GM18867 (cell line): ENCODE data around the gene TLCD3B.
"Not testable (repeated sequence)": the region's sequence is repeated elsewhere in the genome, so short reads cannot be mapped to it uniquely, and the experiment has no call there.

ENCODE experiments used
- ATAC-seq: cut with Tn5 transposase; IDR thresholded peaks from one replicate; pipeline ENCODE4 v1.9.1; 2021; ENCODE audit warnings: mild to moderate bottlenecking, moderate library complexity; ENCODE audit not compliant: unreplicated experiment

TLCD3B gene

GRCh38 chr16:30027588-30028437, 3.3 kb downstream of the TLCD3B start:
- ATAC-seq, result no peak

GRCh38 chr16:30026449-30026848, 4.6 kb downstream of the TLCD3B start:
- no peak for ATAC-seq

- no peak for ATAC-seq
These were observed 5.5 kb downstream of the TLCD3B start for GRCh38 chr16:30025574-30025973.

GRCh38 chr16:30025156-30025555, 5.9 kb downstream of the TLCD3B start:
- ATAC-seq, result no peak

- no peak for ATAC-seq
These were observed 6.6 kb downstream of the TLCD3B start for GRCh38 chr16:30024451-30024850.

GRCh38 chr16:30023586-30023985, 7.5 kb downstream of the TLCD3B start:
- ATAC-seq, result no peak

GRCh38 chr16:30022887-30023286, 8.2 kb downstream of the TLCD3B start, which contains the start of gene C16orf92:
Gene C16orf92 (plus strand): TSS chr16:30023198. CDS start chr16:30023341, 143 bp downstream.
- no peak for ATAC-seq

GRCh38 chr16:30018731-30019158, 12.3 kb downstream of the TLCD3B start:
- no peak for ATAC-seq

GRCh38 chr16:30017937-30018336, 13.1 kb downstream of the TLCD3B start:
- ATAC-seq, result not testable (repeated sequence)

GRCh38 chr16:30017277-30017656, 13.8 kb downstream of the TLCD3B start:
- ATAC-seq, result no peak

GRCh38 chr16:30016555-30017276, 14.4 kb downstream of the TLCD3B start:
- ATAC-seq, result no peak

GRCh38 chr16:30015450-30015849, 15.6 kb downstream of the TLCD3B start:
- not testable (repeated sequence) for ATAC-seq

- ATAC-seq, result not testable (repeated sequence)
These were observed 18.5 kb downstream of the TLCD3B start for GRCh38 chr16:30012598-30012997.

GRCh38 chr16:30011714-30012504, 19.2 kb downstream of the TLCD3B start:
- ATAC-seq, result no peak

GRCh38 chr16:30010844-30011713, 20.0 kb downstream of the TLCD3B start, which contains the start of gene DOC2A:
Gene DOC2A (minus strand): TSS chr16:30011027. CDS start chr16:30010222, 805 bp downstream.
- ATAC-seq, result no peak

- ATAC-seq, result no peak
These were observed 20.9 kb downstream of the TLCD3B start for GRCh38 chr16:30009990-30010843.

- no peak for ATAC-seq
These were observed 21.8 kb downstream of the TLCD3B start for GRCh38 chr16:30009085-30009862.

- ATAC-seq, result no peak
These were observed 23.6 kb downstream of the TLCD3B start for GRCh38 chr16:30007378-30007895.
